DND-41 (cell line): ENCODE results near the gene BRINP3.
A peak's percentile ranks its signal among the peaks of the same experiment; 100 is the strongest.

Experiments used
- ATAC-seq: fragments of 200-7000 bp; cut with Tn5 transposase; 3 replicates; pipeline ENCODE4 v1.9.1; 2021; ENCODE audit warnings: low read depth; ENCODE audit not compliant: insufficient read depth
- DNase-seq: peaks from one replicate; pipeline ENCODE4 v3.0.0-alpha.2; 2020
- H2AFZ ChIP-seq: 2 replicates; pipeline ENCODE4 v1.6.0; 2012; ENCODE audit warnings: low read depth, low read length
- H3K27ac ChIP-seq: 2 replicates; pipeline ENCODE4 v1.5.1; 2012; ENCODE audit warnings: low read length, inconsistent platforms
- H3K27me3 ChIP-seq: fragments of 200-600 bp; sonication (generic); 2 replicates; pipeline ENCODE4 v1.6.0; 2012; ENCODE audit warnings: low read length, mild to moderate bottlenecking, inconsistent platforms; ENCODE audit not compliant: insufficient read depth, poor library complexity
- H3K36me3 ChIP-seq: 2 replicates; pipeline ENCODE4 v1.5.1; 2012; ENCODE audit warnings: low read length, inconsistent platforms; ENCODE audit not compliant: insufficient read depth
- H3K4me1 ChIP-seq: 2 replicates; pipeline ENCODE4 v1.5.1; 2012; ENCODE audit warnings: mild to moderate bottlenecking, low read length; ENCODE audit not compliant: insufficient read depth
- H3K4me2 ChIP-seq: 2 replicates; pipeline ENCODE4 v1.6.0; 2012; ENCODE audit warnings: mild to moderate bottlenecking, moderate library complexity, low read length, inconsistent platforms; ENCODE audit not compliant: insufficient read depth
- H3K4me3 ChIP-seq, 2 experiments: fragments of 200-600 bp in 1 of 2; shearing (Covaris generic) in 1 of 2; 2 replicates each; pipeline ENCODE4 v1.5.1; 2012 to 2016; ENCODE audit warnings: inconsistent platforms in 2 of 2, low read length in 2 of 2, mild to moderate bottlenecking in 2 of 2, low read depth in 1 of 2, moderate library complexity in 1 of 2
- H3K79me2 ChIP-seq: 2 replicates; pipeline ENCODE4 v1.6.0; 2012; ENCODE audit warnings: low read length, inconsistent platforms; ENCODE audit not compliant: insufficient read depth
- H3K9ac ChIP-seq: 2 replicates; pipeline ENCODE4 v1.6.0; 2012; ENCODE audit warnings: low read depth, mild to moderate bottlenecking, inconsistent platforms, low read length, moderate library complexity
- H3K9me3 ChIP-seq: 2 replicates; pipeline ENCODE4 v1.5.1; 2012; ENCODE audit warnings: low read length, moderate library complexity, mild to moderate bottlenecking, inconsistent platforms; ENCODE audit not compliant: insufficient read depth, severe bottlenecking
- H4K20me1 ChIP-seq: 2 replicates; pipeline ENCODE4 v1.6.0; 2012; ENCODE audit warnings: low read length; ENCODE audit not compliant: insufficient read depth
- EZH2 ChIP-seq: IDR thresholded peaks from 3 replicates; pipeline ENCODE4 v1.6.1; 2012; ENCODE audit warnings: borderline replicate concordance, low read depth, mild to moderate bottlenecking, moderate library complexity, low read length, inconsistent platforms; ENCODE audit not compliant: severe bottlenecking
- TF ChIP-seq, protein P1 (sequence below): IDR thresholded peaks from 2 replicates; pipeline ENCODE4 v1.5.1; 2012; ENCODE audit warnings: borderline replicate concordance, low read length, moderate library complexity, mild to moderate bottlenecking; ENCODE audit not compliant: poor library complexity, severe bottlenecking; ENCODE audit errors: extremely low read depth

BRINP3 gene

GRCh38 chr1:190323530-190323929 lies 154.1 kb downstream of the BRINP3 start:
- H3K4me3 ChIP-seq: no peak overlapping the region
- H4K20me1 ChIP-seq: no peaks in the 10 kb centered on the region
- H2AFZ ChIP-seq: no peak overlapping the region
- TF ChIP-seq, protein P1, sequence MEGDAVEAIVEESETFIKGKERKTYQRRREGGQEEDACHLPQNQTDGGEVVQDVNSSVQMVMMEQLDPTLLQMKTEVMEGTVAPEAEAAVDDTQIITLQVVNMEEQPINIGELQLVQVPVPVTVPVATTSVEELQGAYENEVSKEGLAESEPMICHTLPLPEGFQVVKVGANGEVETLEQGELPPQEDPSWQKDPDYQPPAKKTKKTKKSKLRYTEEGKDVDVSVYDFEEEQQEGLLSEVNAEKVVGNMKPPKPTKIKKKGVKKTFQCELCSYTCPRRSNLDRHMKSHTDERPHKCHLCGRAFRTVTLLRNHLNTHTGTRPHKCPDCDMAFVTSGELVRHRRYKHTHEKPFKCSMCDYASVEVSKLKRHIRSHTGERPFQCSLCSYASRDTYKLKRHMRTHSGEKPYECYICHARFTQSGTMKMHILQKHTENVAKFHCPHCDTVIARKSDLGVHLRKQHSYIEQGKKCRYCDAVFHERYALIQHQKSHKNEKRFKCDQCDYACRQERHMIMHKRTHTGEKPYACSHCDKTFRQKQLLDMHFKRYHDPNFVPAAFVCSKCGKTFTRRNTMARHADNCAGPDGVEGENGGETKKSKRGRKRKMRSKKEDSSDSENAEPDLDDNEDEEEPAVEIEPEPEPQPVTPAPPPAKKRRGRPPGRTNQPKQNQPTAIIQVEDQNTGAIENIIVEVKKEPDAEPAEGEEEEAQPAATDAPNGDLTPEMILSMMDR: no peak
- TF ChIP-seq EZH2: no peak
- no peaks in the 10 kb centered on the region for H3K9me3 ChIP-seq
- no peak overlapping the region for H3K4me2 ChIP-seq
- H3K27me3 ChIP-seq: no peaks in the 10 kb centered on the region
- no peak overlapping the region for H3K9ac ChIP-seq
- DNase-seq (no peak), ATAC-seq (no peak)
- no peak overlapping the region for H3K27ac ChIP-seq
- H3K79me2 ChIP-seq: no peaks in the 10 kb centered on the region
- H3K36me3 ChIP-seq: no peaks in the 10 kb centered on the region
- no peaks in the 10 kb centered on the region for H3K4me1 ChIP-seq

GRCh38 chr1:190322274-190322673 lies 155.4 kb downstream of the BRINP3 start:
- Histone ChIP-seq H3K9me3 (no peaks in the 10 kb centered on the region), H3K4me1 (no peaks in the 10 kb centered on the region), H3K27ac (no peak overlapping the region), H3K79me2 (no peaks in the 10 kb centered on the region), H4K20me1 (no peaks in the 10 kb centered on the region), H3K9ac (no peak overlapping the region), H3K36me3 (no peaks in the 10 kb centered on the region), H3K27me3 (no peaks in the 10 kb centered on the region), H3K4me3 (no peak overlapping the region), H2AFZ (no peak overlapping the region), H3K4me2 (no peak overlapping the region)
- TF ChIP-seq EZH2: no peak
- TF ChIP-seq, protein P1: no peak
- ATAC-seq: no peak
- no peak for DNase-seq

GRCh38 chr1:190320952-190321351 lies 156.7 kb downstream of the BRINP3 start:
- ATAC-seq (no peak), DNase-seq (no peak)
- Histone ChIP-seq H3K36me3 (no peaks in the 10 kb centered on the region), H3K9ac (no peak overlapping the region), H3K4me2 (no peak overlapping the region), H3K4me1 (no peaks in the 10 kb centered on the region), H3K9me3 (no peaks in the 10 kb centered on the region), H2AFZ (no peak overlapping the region), H3K27ac (no peak overlapping the region), H3K4me3 (no peak overlapping the region), H3K27me3 (no peaks in the 10 kb centered on the region), H3K79me2 (no peaks in the 10 kb centered on the region), H4K20me1 (no peaks in the 10 kb centered on the region)
- TF ChIP-seq EZH2: no peak
- TF ChIP-seq, protein P1: peak; percentile 9

DNA sequence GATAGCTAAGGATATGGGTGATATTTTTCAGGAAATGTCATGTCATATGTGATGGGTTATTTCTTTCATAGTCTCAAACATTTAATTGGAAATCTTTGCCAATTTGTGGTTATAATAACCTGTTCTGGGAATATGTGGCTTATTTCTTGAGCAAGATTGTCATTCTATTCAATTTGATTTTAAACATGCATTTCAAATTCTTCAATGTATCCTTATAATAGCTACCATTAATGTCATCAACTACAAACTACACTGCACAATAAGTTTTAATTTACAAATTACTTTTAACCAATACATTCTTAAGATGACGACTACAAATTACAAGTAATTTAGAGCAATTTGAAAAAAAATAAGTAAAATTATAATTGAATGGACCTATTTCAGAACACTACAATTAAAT lies 164.9 kb downstream of the BRINP3 start:
- H3K9me3 ChIP-seq: no peaks in the 10 kb centered on the region
- DNase-seq: no peak
- no peak overlapping the region for H3K9ac ChIP-seq
- H2AFZ ChIP-seq: no peak overlapping the region
- no peaks in the 10 kb centered on the region for H3K27me3 ChIP-seq
- no peak overlapping the region for H3K4me3 ChIP-seq
- ATAC-seq: no peak
- H4K20me1 ChIP-seq: no peaks in the 10 kb centered on the region
- TF ChIP-seq, protein P1: no peak
- no peak for TF ChIP-seq EZH2
- H3K79me2 ChIP-seq: no peaks in the 10 kb centered on the region
- no peak overlapping the region for H3K27ac ChIP-seq
- no peaks in the 10 kb centered on the region for H3K4me1 ChIP-seq
- H3K36me3 ChIP-seq: no peaks in the 10 kb centered on the region
- H3K4me2 ChIP-seq: no peak overlapping the region
